Measurements from ENCODE around the gene TSPAN4. TPM values are rescaled to one million over a fixed set of nuclear protein-coding genes. Genes with fewer than 3 reads are reported as not detected.

The TSPAN4 gene
- total and polyA plus RNA-seq, 2 of the 13 experiments (the other 11 are each of a cell fraction or from before 2014, with no cell fraction given) = 31.7 to 68.3 TPM

DNA sequence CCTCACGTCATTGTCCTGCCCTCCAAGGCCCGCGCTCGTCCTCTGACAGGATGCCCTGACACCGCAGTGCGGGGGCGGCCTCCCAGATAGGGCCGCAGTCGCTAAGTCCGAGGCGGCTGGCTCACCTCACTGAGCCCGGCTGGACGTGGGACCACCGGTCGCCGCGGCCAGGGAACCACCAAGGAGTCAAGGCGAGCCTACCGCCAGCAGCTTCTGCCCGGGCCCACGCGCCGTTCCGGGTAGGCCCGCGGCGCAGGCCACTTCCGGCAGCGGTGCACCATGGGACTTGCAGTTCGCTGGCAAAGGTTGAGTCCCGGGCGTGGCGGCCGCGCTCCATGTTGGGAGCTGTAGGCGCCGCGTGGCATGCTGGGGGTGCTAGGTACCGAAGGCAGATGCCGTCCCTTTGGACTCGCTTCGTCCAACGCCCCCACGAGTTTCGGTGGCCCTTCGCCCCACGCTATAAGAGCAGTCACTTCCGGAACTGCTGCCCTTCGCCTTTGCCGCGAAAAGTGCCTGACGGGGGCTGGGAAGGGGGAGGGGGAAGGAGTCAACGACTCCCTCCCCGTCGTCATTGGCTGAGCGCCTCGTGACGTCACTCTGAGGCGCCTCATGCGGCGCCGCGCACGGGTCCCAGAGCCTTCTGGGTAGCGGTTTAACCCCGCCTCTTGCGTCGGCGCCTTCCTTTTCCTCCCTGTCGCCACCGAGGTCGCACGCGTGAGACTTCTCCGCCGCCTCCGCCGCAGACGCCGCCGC lies 33.2 kb upstream of the TSPAN4 start, which contains the start of gene RPLP2 (continued):
- TF ChIP-seq ZNF780A (CRISPR knock-in tag; IDR thresholded peaks at IDR 0.05) = peak; percentile 57; the same call in 1 of the 2 replicates
- peak; percentile 88 for TF ChIP-seq PTBP1 (IDR thresholded peaks at IDR 0.05; ENCODE audit: low read depth, low read length, poor library complexity, severe bottlenecking)
- no peak for TF ChIP-seq ZKSCAN1 (IDR thresholded peaks at IDR 0.05; ENCODE audit: low read length)
- TF ChIP-seq ZNF713 (CRISPR knock-in tag; IDR thresholded peaks at IDR 0.05) = no peak; the same call in 1 of the 2 replicates
- TF ChIP-seq, protein P1, sequence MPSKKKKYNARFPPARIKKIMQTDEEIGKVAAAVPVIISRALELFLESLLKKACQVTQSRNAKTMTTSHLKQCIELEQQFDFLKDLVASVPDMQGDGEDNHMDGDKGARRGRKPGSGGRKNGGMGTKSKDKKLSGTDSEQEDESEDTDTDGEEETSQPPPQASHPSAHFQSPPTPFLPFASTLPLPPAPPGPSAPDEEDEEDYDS (CRISPR knock-in tag; IDR thresholded peaks at IDR 0.05) = peak; percentile 92
- TF ChIP-seq, protein P2, sequence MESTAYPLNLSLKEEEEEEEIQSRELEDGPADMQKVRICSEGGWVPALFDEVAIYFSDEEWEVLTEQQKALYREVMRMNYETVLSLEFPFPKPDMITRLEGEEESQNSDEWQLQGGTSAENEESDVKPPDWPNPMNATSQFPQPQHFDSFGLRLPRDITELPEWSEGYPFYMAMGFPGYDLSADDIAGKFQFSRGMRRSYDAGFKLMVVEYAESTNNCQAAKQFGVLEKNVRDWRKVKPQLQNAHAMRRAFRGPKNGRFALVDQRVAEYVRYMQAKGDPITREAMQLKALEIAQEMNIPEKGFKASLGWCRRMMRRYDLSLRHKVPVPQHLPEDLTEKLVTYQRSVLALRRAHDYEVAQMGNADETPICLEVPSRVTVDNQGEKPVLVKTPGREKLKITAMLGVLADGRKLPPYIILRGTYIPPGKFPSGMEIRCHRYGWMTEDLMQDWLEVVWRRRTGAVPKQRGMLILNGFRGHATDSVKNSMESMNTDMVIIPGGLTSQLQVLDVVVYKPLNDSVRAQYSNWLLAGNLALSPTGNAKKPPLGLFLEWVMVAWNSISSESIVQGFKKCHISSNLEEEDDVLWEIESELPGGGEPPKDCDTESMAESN (CRISPR knock-in tag; conservative IDR thresholded peaks at IDR 0.05) = peak; percentile 88
- TF ChIP-seq NFKB2 (CRISPR knock-in tag; IDR thresholded peaks at IDR 0.05; ENCODE audit: borderline replicate concordance) = 0 out of 2 replicates have a peak, but pooled peaks have one; percentile 9
- TF ChIP-seq ZSCAN9 (CRISPR knock-in tag; IDR thresholded peaks at IDR 0.05; ENCODE audit: borderline replicate concordance) = peak; percentile 77; the same call in 1 of the 2 replicates
- TF ChIP-seq, protein P3, sequence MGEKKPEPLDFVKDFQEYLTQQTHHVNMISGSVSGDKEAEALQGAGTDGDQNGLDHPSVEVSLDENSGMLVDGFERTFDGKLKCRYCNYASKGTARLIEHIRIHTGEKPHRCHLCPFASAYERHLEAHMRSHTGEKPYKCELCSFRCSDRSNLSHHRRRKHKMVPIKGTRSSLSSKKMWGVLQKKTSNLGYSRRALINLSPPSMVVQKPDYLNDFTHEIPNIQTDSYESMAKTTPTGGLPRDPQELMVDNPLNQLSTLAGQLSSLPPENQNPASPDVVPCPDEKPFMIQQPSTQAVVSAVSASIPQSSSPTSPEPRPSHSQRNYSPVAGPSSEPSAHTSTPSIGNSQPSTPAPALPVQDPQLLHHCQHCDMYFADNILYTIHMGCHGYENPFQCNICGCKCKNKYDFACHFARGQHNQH (CRISPR knock-in tag; IDR thresholded peaks at IDR 0.05) = peak; percentile 67
- TF ChIP-seq, protein P4, sequence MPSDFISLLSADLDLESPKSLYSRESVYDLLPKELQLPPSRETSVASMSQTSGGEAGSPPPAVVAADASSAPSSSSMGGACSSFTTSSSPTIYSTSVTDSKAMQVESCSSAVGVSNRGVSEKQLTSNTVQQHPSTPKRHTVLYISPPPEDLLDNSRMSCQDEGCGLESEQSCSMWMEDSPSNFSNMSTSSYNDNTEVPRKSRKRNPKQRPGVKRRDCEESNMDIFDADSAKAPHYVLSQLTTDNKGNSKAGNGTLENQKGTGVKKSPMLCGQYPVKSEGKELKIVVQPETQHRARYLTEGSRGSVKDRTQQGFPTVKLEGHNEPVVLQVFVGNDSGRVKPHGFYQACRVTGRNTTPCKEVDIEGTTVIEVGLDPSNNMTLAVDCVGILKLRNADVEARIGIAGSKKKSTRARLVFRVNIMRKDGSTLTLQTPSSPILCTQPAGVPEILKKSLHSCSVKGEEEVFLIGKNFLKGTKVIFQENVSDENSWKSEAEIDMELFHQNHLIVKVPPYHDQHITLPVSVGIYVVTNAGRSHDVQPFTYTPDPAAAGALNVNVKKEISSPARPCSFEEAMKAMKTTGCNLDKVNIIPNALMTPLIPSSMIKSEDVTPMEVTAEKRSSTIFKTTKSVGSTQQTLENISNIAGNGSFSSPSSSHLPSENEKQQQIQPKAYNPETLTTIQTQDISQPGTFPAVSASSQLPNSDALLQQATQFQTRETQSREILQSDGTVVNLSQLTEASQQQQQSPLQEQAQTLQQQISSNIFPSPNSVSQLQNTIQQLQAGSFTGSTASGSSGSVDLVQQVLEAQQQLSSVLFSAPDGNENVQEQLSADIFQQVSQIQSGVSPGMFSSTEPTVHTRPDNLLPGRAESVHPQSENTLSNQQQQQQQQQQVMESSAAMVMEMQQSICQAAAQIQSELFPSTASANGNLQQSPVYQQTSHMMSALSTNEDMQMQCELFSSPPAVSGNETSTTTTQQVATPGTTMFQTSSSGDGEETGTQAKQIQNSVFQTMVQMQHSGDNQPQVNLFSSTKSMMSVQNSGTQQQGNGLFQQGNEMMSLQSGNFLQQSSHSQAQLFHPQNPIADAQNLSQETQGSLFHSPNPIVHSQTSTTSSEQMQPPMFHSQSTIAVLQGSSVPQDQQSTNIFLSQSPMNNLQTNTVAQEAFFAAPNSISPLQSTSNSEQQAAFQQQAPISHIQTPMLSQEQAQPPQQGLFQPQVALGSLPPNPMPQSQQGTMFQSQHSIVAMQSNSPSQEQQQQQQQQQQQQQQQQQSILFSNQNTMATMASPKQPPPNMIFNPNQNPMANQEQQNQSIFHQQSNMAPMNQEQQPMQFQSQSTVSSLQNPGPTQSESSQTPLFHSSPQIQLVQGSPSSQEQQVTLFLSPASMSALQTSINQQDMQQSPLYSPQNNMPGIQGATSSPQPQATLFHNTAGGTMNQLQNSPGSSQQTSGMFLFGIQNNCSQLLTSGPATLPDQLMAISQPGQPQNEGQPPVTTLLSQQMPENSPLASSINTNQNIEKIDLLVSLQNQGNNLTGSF (CRISPR knock-in tag; IDR thresholded peaks at IDR 0.05) = peak; percentile 44; the same call in 1 of the 2 replicates
- TF ChIP-seq ARNT2 (CRISPR knock-in tag; IDR thresholded peaks at IDR 0.05; ENCODE audit: low read depth) = peak; percentile 75; the same call in 1 of the 2 replicates
- TF ChIP-seq ZNF850 (CRISPR knock-in tag; conservative IDR thresholded peaks at IDR 0.05) = peak; percentile 94; the same call in 1 of the 2 replicates
- TF ChIP-seq MAFG (CRISPR knock-in tag; IDR thresholded peaks at IDR 0.05) = no peak
- TF ChIP-seq DNMT3B (CRISPR knock-in tag; conservative IDR thresholded peaks at IDR 0.05) = no peak
- no peak for TF ChIP-seq ZC3H4 (CRISPR knock-in tag; IDR thresholded peaks at IDR 0.05; ENCODE audit: borderline replicate concordance)
- TF ChIP-seq CHD2 (IDR thresholded peaks at IDR 0.05; ENCODE audit: low read depth, low read length) = peak; percentile 65; the same call in 1 of the 2 replicates
- TF ChIP-seq, protein P5, sequence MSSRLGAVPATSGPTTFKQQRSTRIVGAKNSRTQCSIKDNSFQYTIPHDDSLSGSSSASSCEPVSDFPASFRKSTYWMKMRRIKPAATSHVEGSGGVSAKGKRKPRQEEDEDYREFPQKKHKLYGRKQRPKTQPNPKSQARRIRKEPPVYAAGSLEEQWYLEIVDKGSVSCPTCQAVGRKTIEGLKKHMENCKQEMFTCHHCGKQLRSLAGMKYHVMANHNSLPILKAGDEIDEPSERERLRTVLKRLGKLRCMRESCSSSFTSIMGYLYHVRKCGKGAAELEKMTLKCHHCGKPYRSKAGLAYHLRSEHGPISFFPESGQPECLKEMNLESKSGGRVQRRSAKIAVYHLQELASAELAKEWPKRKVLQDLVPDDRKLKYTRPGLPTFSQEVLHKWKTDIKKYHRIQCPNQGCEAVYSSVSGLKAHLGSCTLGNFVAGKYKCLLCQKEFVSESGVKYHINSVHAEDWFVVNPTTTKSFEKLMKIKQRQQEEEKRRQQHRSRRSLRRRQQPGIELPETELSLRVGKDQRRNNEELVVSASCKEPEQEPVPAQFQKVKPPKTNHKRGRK (CRISPR knock-in tag; IDR thresholded peaks at IDR 0.05) = no peak
- TF ChIP-seq ZNF549 (CRISPR knock-in tag; IDR thresholded peaks at IDR 0.05) = no peak
